Mesothelial cell of epicardium (in vitro differentiated cells): ENCODE measurements around the gene ESRP2. TPM values are rescaled to one million over a fixed set of nuclear protein-coding genes. Genes with fewer than 3 reads are reported as not detected.
A peak's percentile ranks its signal among the peaks of the same experiment; 100 is the strongest.

Experiments
- DNase-seq, 2 experiments: peaks; one replicate each; pipeline ENCODE4 v3.0.0; 2021; ENCODE audit warnings: low spot score in 2 of 2; ENCODE audit not compliant: unreplicated experiment in 2 of 2
- H3K27ac Mint-ChIP-seq: 2 replicates; pipeline ENCODE4 v1.8.0; 2021; ENCODE audit warnings: mixed read lengths
- H3K27me3 Mint-ChIP-seq: 2 replicates; pipeline ENCODE4 v1.8.0; 2021; ENCODE audit warnings: low read depth, mixed read lengths
- H3K36me3 Mint-ChIP-seq: 2 replicates; pipeline ENCODE4 v1.8.0; 2021; ENCODE audit warnings: mixed read lengths
- H3K4me1 Mint-ChIP-seq: 2 replicates; pipeline ENCODE4 v1.8.0; 2021; ENCODE audit warnings: mixed read lengths
- H3K4me3 Mint-ChIP-seq: 2 replicates; pipeline ENCODE4 v1.8.0; 2021; ENCODE audit warnings: mild to moderate bottlenecking, moderate library complexity, mixed read lengths
- H3K9me3 Mint-ChIP-seq: 2 replicates; pipeline ENCODE4 v1.8.0; 2021; ENCODE audit warnings: mixed read lengths
- CTCF ChIP-seq: fragments of 200-600 bp; sonication (generic); IDR thresholded peaks from one replicate; pipeline ENCODE4 v1.5.0; 2021; ENCODE audit warnings: antibody characterized with exemption; ENCODE audit not compliant: unreplicated experiment
- total RNA-seq: library from RNA; stranded (reverse); gene quantifications from 3 replicates; pipeline ENCODE4 v1.2.1, GENCODE V29; 2021

ESRP2 gene
- total RNA-seq, 1 donor from 2014 or later = 34.7 TPM

DNA sequence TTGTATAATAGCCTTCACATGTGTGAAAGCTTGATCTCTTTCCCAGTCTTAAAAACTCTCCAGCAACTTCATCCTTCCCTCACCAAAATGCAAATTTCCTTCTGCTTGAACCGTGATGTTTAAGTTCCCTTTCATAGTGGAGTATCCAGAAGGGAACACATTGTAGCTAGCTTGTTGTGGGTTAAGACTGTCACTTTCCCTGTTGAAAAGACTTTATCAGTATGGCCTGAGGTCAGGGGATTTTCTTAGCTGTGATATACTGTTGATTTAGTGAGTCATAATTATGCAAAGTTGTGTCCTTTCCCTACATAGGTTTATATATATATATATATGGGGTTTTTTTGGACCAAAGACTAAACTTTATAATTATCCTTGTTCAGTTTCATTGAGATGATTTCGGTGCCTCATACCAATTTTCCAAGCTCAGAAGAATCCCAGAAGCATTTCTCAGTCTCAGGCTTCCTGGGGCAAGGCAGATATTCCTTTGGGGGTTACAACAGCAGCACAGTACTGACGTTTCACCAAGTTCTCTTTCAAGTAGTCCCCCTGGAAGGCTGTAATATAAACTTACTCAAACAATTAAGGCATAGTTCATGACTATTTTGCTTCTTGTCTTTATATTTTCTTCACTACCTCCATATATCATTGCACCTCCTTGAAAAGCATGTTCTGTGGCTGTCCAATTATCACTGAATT lies 35.7 kb downstream of the ESRP2 start:
- no peaks in the 10 kb centered on the region for H3K27me3 Mint-ChIP-seq
- H3K9me3 Mint-ChIP-seq = no peaks in the 10 kb centered on the region
- H3K4me3 Mint-ChIP-seq = no peak overlapping the region
- no peak for TF ChIP-seq CTCF
- peaks cover 2% of the 10 kb centered on the region for H3K36me3 Mint-ChIP-seq
- H3K4me1 Mint-ChIP-seq = peaks cover 4% of the 10 kb centered on the region
- H3K27ac Mint-ChIP-seq = no peak overlapping the region
- DNase-seq = no peak

DNA sequence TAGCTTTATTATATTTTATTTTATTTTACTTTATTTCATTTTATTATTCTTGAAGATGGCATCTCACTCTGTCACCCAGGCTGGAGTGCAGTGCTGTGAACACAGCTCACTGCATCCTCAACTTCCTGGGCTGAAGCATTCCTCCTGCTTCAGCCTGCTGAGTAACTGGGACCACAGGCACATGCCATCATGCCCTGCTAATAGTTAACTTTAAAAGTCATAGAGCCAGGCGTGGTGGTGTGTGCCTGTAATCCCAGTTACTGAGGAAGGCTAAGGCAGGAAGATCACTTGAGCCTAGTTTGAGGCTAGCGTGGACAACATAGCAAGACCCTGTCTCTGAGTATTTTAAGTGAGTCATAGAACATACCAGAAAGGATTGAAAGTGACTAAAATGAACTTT lies 38.7 kb downstream of the ESRP2 start:
- no peaks in the 10 kb centered on the region for H3K27me3 Mint-ChIP-seq
- H3K4me1 Mint-ChIP-seq = peaks cover 4% of the 10 kb centered on the region
- no peak for TF ChIP-seq CTCF
- H3K27ac Mint-ChIP-seq = no peak overlapping the region
- H3K9me3 Mint-ChIP-seq = no peaks in the 10 kb centered on the region
- DNase-seq = no peak
- no peak overlapping the region for H3K4me3 Mint-ChIP-seq
- peaks cover 15% of the 10 kb centered on the region for H3K36me3 Mint-ChIP-seq

DNA sequence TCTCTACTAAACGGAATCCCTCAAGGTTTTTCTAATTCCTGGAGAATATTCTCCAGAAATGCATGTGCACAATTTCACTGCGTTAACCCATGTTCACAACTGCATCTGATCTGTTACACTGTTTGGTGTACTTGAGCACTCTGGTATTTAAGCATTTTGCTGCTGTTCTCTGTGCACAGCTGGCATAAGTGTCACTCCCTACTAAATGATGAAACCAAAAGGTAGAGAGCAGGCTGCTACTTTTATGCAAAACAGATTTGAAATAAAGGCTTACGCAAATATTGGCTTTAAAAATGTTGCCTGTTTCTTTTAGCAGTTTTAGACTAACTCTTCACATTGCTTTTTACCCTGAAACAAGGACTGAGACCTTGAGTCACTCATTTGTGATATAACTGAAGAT lies 41.7 kb downstream of the ESRP2 start:
- Mint-ChIP-seq H3K4me1 (no peaks in the 10 kb centered on the region), H3K36me3 (peaks cover 27% of the 10 kb centered on the region), H3K27ac (peak overlapping the region; percentile 2), H3K9me3 (peaks cover under 1% of the 10 kb centered on the region), H3K4me3 (no peak overlapping the region), H3K27me3 (no peaks in the 10 kb centered on the region)
- no peak for DNase-seq
- TF ChIP-seq CTCF = no peak

DNA sequence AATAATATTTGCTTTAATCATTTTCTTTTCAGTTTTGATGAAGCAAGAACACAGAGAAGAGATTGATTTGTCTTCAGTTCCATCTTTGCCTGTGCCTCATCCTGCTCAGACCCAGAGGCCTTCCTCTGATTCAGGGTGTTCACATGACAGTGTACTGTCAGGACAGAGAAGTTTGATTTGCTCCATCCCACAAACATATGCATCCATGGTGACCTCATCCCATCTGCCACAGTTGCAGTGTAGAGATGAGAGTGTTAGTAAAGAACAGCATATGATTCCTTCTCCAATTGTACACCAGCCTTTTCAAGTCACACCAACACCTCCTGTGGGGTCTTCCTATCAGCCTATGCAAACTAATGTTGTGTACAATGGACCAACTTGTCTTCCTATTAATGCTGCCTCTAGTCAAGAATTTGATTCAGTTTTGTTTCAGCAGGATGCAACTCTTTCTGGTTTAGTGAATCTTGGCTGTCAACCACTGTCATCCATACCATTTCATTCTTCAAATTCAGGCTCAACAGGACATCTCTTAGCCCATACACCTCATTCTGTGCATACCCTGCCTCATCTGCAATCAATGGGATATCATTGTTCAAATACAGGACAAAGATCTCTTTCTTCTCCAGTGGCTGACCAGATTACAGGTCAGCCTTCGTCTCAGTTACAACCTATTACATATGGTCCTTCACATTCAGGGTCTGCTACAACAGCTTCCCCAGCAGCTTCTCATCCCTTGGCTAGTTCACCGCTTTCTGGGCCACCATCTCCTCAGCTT lies 45.0 kb downstream of the ESRP2 start:
- DNase-seq = no peak
- Mint-ChIP-seq H3K9me3 (peaks cover 3% of the 10 kb centered on the region), H3K36me3 (peaks cover 43% of the 10 kb centered on the region), H3K4me3 (no peak overlapping the region), H3K27ac (no peak overlapping the region), H3K27me3 (no peaks in the 10 kb centered on the region), H3K4me1 (no peaks in the 10 kb centered on the region)
- TF ChIP-seq CTCF = no peak

DNA sequence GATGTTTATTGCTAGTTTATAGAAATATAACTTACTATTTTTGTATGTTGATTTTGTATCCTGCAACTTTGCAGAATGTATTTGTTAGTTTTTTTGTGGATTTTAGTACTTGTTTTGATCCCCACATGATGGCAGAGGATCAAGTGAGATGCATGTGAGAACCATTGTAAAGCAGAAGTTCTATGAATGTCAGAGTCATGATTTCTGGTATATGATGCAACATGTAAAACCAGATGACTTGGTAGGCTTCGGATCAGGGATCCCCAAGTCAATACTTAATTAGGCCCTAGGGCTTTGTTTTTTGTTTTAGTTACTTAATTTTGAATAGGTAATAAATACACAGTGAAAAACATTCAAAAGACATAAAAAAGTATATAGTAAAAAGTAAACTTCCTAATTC lies 45.8 kb downstream of the ESRP2 start:
- H3K4me1 Mint-ChIP-seq = no peaks in the 10 kb centered on the region
- peaks cover 3% of the 10 kb centered on the region for H3K9me3 Mint-ChIP-seq
- TF ChIP-seq CTCF = no peak
- H3K27me3 Mint-ChIP-seq = no peaks in the 10 kb centered on the region
- no peak for DNase-seq
- no peak overlapping the region for H3K27ac Mint-ChIP-seq
- H3K36me3 Mint-ChIP-seq = peaks cover 49% of the 10 kb centered on the region
- no peak overlapping the region for H3K4me3 Mint-ChIP-seq
